Measurements from ENCODE around the gene SLC4A7. TPM values are rescaled to one million over a fixed set of nuclear protein-coding genes. Genes with fewer than 3 reads are reported as not detected.
"Not testable (repeated sequence)": the region's sequence is repeated elsewhere in the genome, so short reads cannot be mapped to it uniquely, and the experiment has no call there.

The SLC4A7 gene
- total RNA-seq, 1 donor from 2014 or later = 438 TPM

- no peak for DNase-seq
Observed at GRCh38 chr3:27358372-27358771, 125.8 kb downstream of the SLC4A7 start.

DNA sequence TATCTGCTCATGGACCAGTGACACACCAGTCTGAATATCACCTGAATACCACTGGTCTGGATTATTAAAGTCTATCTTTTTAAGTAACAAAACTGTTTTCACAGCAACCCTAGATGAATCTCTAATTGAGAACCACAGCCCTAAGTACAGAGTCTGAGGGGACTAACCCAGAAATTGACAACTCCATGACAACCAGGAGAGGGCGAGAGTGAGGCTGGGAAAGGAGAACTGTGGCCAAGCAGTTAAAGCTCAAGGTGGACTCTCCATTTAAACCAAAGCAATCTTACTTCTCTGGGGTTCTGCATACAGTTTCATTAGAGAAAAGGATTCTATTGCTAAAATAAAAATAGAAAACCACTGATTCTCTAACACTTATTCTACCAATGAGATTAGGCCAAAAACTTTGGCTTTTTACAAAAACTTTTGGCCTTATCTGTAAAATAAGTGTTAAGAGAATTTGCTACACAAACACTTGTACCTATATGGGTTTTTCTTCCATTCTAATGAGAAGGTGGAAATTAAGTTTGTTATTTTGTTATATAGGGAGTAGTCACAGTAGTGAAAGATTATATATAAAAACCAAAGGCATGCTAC lies 126.4 kb downstream of the SLC4A7 start:
- DNase-seq = no peak

- DNase-seq = no peak
Observed at GRCh38 chr3:27356976-27357375, 127.2 kb downstream of the SLC4A7 start.

- DNase-seq = no peak
Observed at GRCh38 chr3:27354588-27355203, 129.5 kb downstream of the SLC4A7 start.

DNA sequence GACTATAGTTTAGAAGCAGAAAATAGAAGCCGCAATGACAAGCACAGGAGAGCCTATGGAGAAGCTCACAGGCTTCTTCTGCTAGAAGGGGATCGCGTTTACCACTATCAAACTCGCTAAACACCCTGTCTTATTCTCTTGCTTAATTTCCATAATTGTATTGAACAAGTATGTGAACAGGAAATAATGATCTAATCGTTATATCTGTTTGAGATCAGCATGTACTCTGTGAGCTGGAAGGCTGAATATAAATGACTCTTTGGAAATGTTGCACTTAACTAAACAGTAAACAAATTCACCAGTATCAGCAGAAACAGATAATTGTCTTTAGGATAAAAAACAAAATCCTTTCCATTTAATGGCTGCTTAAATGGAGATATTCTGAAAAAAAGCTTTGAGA lies 130.0 kb downstream of the SLC4A7 start:
- no peak for DNase-seq

DNA sequence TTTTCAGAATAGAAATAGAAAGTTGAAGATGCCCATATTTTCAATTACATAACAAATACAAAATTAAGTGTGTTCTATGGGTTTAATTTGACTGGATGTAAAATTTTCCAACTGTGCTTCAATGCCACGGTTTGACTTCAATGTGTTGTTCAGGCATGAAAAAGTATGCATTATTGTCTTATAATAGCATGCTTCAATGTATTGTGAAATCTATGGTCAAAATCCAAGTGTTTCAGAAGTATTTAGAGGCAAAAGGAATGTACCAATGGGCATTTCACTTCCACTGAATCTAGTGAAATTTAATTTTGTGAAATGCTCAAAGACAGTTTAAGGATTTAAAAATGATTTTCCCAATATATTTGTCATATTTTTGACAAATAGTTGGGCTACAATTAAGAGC lies 131.0 kb downstream of the SLC4A7 start:
- no peak for DNase-seq

- no peak for DNase-seq
Observed at GRCh38 chr3:27352047-27352446, 132.1 kb downstream of the SLC4A7 start.

GRCh38 chr3:27349832-27350231 lies 134.4 kb downstream of the SLC4A7 start:
- DNase-seq = no peak

- no peak for DNase-seq
Observed at GRCh38 chr3:27345959-27346865, 138.0 kb downstream of the SLC4A7 start.

GRCh38 chr3:27345493-27345892 lies 138.7 kb downstream of the SLC4A7 start:
- DNase-seq = no peak

- DNase-seq = no peak
Observed at GRCh38 chr3:27345045-27345444, 139.1 kb downstream of the SLC4A7 start.

DNA sequence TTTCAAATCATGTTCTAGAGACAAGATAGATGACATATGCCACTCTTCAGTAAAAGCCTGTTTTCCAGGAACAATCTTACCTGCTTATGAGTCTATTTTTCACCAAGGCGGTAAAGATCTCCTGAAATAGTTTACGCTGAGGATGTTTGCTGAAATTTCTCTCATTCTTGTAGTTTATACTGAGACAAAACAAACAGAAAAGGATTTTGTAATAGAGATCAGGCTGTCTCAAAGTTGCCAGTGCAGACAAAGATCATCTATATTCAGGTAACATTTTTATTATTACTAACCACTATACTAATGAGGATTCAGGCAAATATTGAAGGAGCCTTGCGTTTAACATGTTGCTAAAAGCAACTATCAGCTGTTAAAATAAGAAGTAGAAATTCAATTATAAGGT lies 140.0 kb downstream of the SLC4A7 start:
- no peak for DNase-seq

- no peak for DNase-seq
Observed at GRCh38 chr3:27342267-27342666, 141.9 kb downstream of the SLC4A7 start.

DNA sequence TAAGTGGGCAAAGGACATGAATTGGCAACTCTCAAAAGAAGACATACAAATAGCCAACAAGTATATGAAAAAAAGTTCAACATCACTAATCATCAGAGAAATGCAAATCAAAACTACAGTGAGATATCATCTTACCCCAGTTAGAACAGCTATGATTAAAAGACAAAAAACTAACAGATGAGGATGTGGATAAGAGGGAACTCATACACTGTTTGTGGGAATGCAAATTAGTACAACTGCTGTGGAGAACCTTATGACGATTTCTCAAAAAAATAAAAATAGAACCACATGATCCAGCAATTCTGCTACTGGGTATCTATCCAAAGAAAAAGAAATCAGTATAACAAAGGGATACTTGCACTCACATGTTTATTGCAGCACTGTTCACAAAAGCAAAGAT lies 143.7 kb downstream of the SLC4A7 start:
- no peak for DNase-seq

GRCh38 chr3:27335571-27335970 lies 148.6 kb downstream of the SLC4A7 start:
- no peak for DNase-seq

DNA sequence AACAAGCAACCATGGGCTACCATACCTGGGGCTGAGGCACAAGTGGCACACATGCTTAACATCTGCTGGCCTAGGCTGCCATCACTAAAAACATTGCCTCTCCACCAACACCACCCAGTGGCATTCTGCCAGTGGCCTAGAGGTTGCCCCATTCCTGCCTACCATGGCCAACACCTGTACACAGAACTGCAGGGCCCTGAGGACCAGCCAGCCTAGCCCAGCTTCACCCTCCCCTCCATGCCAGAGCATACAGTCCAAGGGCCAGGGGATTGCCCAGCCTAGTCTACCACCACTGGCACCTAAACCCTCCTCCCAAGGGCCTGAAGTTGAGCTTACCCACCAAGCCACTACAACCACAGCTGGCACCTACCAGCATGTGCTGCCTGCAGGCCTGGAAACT lies 150.3 kb downstream of the SLC4A7 start:
- DNase-seq = no peak

DNA sequence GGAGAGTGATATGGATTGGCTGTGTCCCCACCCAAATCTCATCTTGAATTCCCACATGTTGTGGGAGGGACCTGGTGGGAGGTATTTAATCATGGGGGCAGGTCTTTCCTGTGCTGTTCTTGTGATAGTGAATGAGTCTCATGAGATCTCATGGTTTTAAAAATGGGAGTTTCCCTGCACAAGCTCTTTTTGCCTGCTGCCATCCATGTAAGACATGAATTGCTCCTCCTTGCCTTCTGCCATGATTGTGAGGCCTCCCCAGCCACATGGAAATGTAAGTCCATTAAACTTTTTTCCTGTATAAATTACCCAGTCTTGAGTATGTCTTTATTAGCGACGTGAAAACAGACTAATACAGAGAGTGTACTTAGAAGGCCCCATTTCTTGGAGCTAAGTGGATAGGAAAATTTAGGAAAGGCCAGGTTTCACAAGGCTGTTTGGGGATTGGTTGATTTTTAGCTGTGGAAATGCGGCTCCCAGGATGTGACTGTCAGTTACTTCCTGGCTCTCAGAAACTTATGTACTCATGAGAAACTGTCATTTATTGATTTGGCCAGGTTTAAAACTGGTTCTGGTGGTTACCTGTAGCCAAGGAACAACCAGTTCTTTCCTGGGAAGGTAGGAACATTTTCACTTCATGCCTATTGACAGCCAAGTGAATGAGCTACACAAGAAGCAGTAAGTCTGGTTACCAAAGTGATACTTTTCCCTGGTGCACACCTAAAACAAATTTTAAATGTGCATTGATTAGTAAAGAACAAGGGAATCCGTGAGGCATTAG lies 155.0 kb downstream of the SLC4A7 start:
- DNase-seq = not testable (repeated sequence)

- DNase-seq = no peak
Observed at GRCh38 chr3:27326629-27327545, 157.3 kb downstream of the SLC4A7 start.

- DNase-seq = no peak
Observed at GRCh38 chr3:27326202-27326601, 158.0 kb downstream of the SLC4A7 start.

- DNase-seq = no peak
Observed at GRCh38 chr3:27325419-27325818, 158.8 kb downstream of the SLC4A7 start.

GRCh38 chr3:27324686-27325085 lies 159.5 kb downstream of the SLC4A7 start:
- no peak for DNase-seq

Measured in occipital lobe (tissue), 2 donors.